SW 1271 (cell line): ENCODE measurements around the gene DGCR6L.
"Not testable (repeated sequence)": the region's sequence is repeated elsewhere in the genome, so short reads cannot be mapped to it uniquely, and the experiment has no call there.

ENCODE experiments used
- DNase-seq, 2 experiments: peaks; one replicate each; lab custom pipeline; 2025; lab: John Stamatoyannopoulos, UW

DGCR6L gene

GRCh38 chr22:20291604-20292063 lies 28.2 kb downstream of the DGCR6L start:
- no peak for DNase-seq

- DNase-seq, result no peak
Measured at GRCh38 chr22:20291249-20291586, 28.6 kb downstream of the DGCR6L start.

- DNase-seq, result no peak
Measured at GRCh38 chr22:20290578-20291248, 29.1 kb downstream of the DGCR6L start.

GRCh38 chr22:20290045-20290392 lies 29.8 kb downstream of the DGCR6L start:
- DNase-seq, result no peak

GRCh38 chr22:20289182-20290044 lies 30.4 kb downstream of the DGCR6L start:
- not testable (repeated sequence) for DNase-seq

GRCh38 chr22:20286784-20287423 lies 33.0 kb downstream of the DGCR6L start:
- DNase-seq, result not testable (repeated sequence)

- DNase-seq, result not testable (repeated sequence)
Measured at GRCh38 chr22:20286312-20286660, 33.6 kb downstream of the DGCR6L start.

- peak in 1 of 2 experiments; percentile 1 for DNase-seq
Measured at GRCh38 chr22:20285473-20286311, 34.2 kb downstream of the DGCR6L start.

GRCh38 chr22:20284471-20285086 lies 35.3 kb downstream of the DGCR6L start:
- DNase-seq, result no peak

- DNase-seq, result no peak
Measured at GRCh38 chr22:20283674-20284066, 36.2 kb downstream of the DGCR6L start.

- no peak for DNase-seq
Measured at GRCh38 chr22:20282901-20283673, 36.8 kb downstream of the DGCR6L start.

GRCh38 chr22:20281891-20282290 lies 38.0 kb downstream of the DGCR6L start:
- DNase-seq, result no peak

- DNase-seq, result not testable (repeated sequence)
Measured at GRCh38 chr22:20281473-20281872, 38.4 kb downstream of the DGCR6L start.

GRCh38 chr22:20280866-20281265 lies 39.0 kb downstream of the DGCR6L start:
- DNase-seq, result no peak

- DNase-seq, result not testable (repeated sequence)
Measured at GRCh38 chr22:20280163-20280562, 39.7 kb downstream of the DGCR6L start.

- no peak for DNase-seq
Measured at GRCh38 chr22:20279662-20280134, 40.2 kb downstream of the DGCR6L start.

GRCh38 chr22:20278726-20279490 lies 41.0 kb downstream of the DGCR6L start:
- not testable (repeated sequence) for DNase-seq

GRCh38 chr22:20277936-20278635 lies 41.8 kb downstream of the DGCR6L start:
- not testable (repeated sequence) for DNase-seq

GRCh38 chr22:20276468-20276867 lies 43.4 kb downstream of the DGCR6L start:
- DNase-seq, result no peak
